ENCODE data around the gene GRHL3.

Gene GRHL3

DNA sequence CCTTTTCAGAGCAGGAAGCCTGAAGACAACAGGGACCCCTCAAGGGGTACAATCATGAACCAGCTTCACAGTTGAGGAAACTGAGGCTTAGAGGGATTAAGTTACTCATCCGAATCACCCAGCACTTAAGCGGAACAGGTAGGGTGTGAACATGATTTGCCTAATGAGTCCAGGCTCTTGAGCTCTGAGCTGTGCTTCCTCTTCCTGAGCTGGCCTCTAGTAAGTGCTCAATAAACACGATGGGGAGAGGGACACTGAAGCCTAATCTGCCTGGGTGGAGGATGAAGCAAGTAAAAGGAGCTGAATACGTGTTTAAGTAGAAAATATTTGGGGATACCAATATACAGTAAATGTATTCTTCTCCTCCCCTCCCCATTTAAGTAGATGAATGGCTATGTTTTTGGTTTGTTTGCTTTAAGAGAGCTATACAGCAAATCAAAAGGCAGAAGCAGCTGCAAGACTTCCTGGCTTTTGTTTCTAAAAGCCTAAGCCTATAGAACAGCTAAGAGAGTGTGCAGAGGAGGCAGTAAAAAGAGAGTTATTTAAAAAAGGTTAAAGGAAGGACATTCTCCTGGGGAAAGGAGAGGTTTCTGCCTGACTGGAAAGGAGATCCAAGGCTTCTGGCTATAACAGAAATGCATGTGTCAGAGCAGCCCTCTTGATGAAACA is 74.0 kb downstream of the GRHL3 start:
- H3K4me1 Mint-ChIP-seq (ENCODE audit: low read depth): peaks cover 40% of the 10 kb centered on the region
- no peaks in the 10 kb centered on the region for H3K9me3 Mint-ChIP-seq (ENCODE audit: low read depth)
- H3K27ac Mint-ChIP-seq: peak overlapping the region; percentile 94
- peak overlapping the region; percentile 23 for H3K4me3 Mint-ChIP-seq
- peaks cover 6% of the 10 kb centered on the region for H3K36me3 Mint-ChIP-seq
- H3K27me3 Mint-ChIP-seq: no peaks in the 10 kb centered on the region

- peak overlapping the region; percentile 94 for H3K27ac Mint-ChIP-seq
- no peaks in the 10 kb centered on the region for H3K27me3 Mint-ChIP-seq
- peaks cover 40% of the 10 kb centered on the region for H3K4me1 Mint-ChIP-seq (ENCODE audit: low read depth)
- no peaks in the 10 kb centered on the region for H3K9me3 Mint-ChIP-seq (ENCODE audit: low read depth)
- no peak overlapping the region for H3K4me3 Mint-ChIP-seq
- peaks cover 6% of the 10 kb centered on the region for H3K36me3 Mint-ChIP-seq
Observed at GRCh38 chr1:24393892-24394291, 74.7 kb downstream of the GRHL3 start.

DNA sequence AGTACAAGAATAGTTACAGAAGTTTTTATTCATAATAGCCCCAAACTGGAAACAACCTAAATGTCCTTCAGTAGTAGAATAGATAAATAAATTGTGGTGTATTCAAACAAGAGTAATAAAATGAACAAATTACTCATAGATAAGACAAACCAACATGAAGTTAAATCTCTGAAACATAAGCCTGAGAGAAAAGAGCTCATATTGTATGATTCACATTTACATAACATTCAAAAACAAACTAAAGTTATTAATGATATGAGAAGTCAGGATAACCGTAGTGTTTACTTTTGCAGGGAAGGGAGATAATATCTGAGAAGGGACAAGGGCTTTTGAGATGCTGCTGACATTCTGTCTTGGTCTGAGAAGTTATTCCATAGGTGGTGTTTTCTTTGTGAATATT is 80.9 kb downstream of the GRHL3 start:
- no peak overlapping the region for H3K27ac Mint-ChIP-seq

GRCh38 chr1:24403806-24404205 is 84.6 kb downstream of the GRHL3 start:
- Mint-ChIP-seq H3K36me3 (no peaks in the 10 kb centered on the region), H3K4me3 (no peak overlapping the region), H3K9me3 (ENCODE audit: low read depth) (no peaks in the 10 kb centered on the region), H3K27ac (no peak overlapping the region), H3K27me3 (no peaks in the 10 kb centered on the region), H3K4me1 (ENCODE audit: low read depth) (no peaks in the 10 kb centered on the region)

More for the DNA sequence above, 80.9 kb downstream of the GRHL3 start:
- H3K36me3 Mint-ChIP-seq: peaks cover 3% of the 10 kb centered on the region
- H3K4me1 Mint-ChIP-seq (ENCODE audit: low read depth): no peaks in the 10 kb centered on the region
- no peak overlapping the region for H3K4me3 Mint-ChIP-seq
- no peaks in the 10 kb centered on the region for H3K27me3 Mint-ChIP-seq
- no peaks in the 10 kb centered on the region for H3K9me3 Mint-ChIP-seq (ENCODE audit: low read depth)

Measured in activated naive CD8-positive, alpha-beta T cell (primary cell).